ENCODE measurements around the gene GANC.

Gene GANC

GRCh38 chr15:42348083-42348482, 75.1 kb downstream of the GANC start:
- H3K36me3 ChIP-seq (ENCODE audit: control insufficient read depth in 1 of 2, insufficient read depth in 2 of 2, low read length in 2 of 2): peaks cover 21 to 69% of the 10 kb centered on the region in 2 donors
- H3K9me3 ChIP-seq (ENCODE audit: control insufficient read depth in 1 of 2, low read length in 2 of 2): no peaks in the 10 kb centered on the region
- no peaks in the 10 kb centered on the region for H3K27me3 ChIP-seq (ENCODE audit: low read depth, low read length)
- no peaks in the 10 kb centered on the region for H3K4me1 ChIP-seq (ENCODE audit: control insufficient read depth in 1 of 2, insufficient read depth in 2 of 2, low read length in 2 of 2)
- no peak overlapping the region for H3K27ac ChIP-seq (ENCODE audit: low read length)
- H3K4me3 ChIP-seq (ENCODE audit: low read depth in 1 of 2, low read length in 2 of 2): no peak overlapping the region

DNA sequence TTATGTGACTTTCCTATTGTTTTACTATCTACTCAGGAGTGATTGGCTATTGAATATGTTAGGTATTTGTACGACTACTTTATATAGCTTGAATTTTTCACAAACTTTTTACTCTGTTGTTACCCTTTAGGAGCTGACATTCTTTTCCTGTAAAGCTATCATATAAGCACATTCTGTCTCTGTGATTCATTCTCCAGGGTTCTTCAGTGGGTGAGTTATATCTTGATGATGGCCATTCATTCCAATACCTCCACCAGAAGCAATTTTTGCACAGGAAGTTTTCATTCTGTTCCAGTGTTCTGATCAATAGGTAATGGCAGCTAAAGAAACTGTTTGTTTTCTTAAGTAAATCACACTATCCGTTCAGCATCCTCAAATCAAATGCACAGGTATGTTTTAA, 76.2 kb downstream of the GANC start:
- Histone ChIP-seq H3K27me3 (ENCODE audit: low read depth, low read length) (no peaks in the 10 kb centered on the region), H3K27ac (ENCODE audit: low read length) (no peak overlapping the region), H3K4me3 (ENCODE audit: low read depth in 1 of 2, low read length in 2 of 2) (no peak overlapping the region), H3K9me3 (ENCODE audit: control insufficient read depth in 1 of 2, low read length in 2 of 2) (no peaks in the 10 kb centered on the region), H3K36me3 (ENCODE audit: control insufficient read depth in 1 of 2, insufficient read depth in 2 of 2, low read length in 2 of 2) (peaks cover 21 to 64% of the 10 kb centered on the region in 2 donors), H3K4me1 (ENCODE audit: control insufficient read depth in 1 of 2, insufficient read depth in 2 of 2, low read length in 2 of 2) (no peaks in the 10 kb centered on the region)

DNA sequence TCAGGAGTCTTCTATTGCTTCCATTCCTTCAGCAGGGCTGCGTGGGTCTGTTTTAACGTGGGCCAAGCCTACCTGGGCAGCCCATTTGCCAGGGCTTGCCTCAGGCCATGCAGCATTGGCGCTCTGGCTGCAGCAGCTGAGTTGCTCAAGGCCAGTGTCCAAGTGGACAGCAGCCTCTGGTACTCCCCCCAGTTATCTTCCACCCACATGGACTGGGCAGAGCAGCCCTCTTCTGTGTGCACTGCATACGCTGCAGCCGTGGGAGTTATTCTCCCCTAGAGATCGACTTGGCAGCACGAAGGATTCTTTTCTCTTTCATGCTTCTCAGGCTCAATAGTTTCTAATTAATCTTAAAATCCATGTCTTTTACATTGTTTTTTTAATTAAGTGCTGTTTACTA, 79.4 kb downstream of the GANC start:
- Histone ChIP-seq H3K36me3 (ENCODE audit: control insufficient read depth in 1 of 2, insufficient read depth in 2 of 2, low read length in 2 of 2) (peaks cover 24 to 44% of the 10 kb centered on the region in 2 donors), H3K27ac (ENCODE audit: low read length) (no peak overlapping the region), H3K4me1 (ENCODE audit: control insufficient read depth in 1 of 2, insufficient read depth in 2 of 2, low read length in 2 of 2) (no peaks in the 10 kb centered on the region), H3K27me3 (ENCODE audit: low read depth, low read length) (no peaks in the 10 kb centered on the region), H3K9me3 (ENCODE audit: control insufficient read depth in 1 of 2, low read length in 2 of 2) (no peaks in the 10 kb centered on the region), H3K4me3 (ENCODE audit: low read depth in 1 of 2, low read length in 2 of 2) (no peak overlapping the region)

GRCh38 chr15:42353061-42353460, 80.1 kb downstream of the GANC start:
- no peaks in the 10 kb centered on the region for H3K4me1 ChIP-seq (ENCODE audit: control insufficient read depth in 1 of 2, insufficient read depth in 2 of 2, low read length in 2 of 2)
- H3K4me3 ChIP-seq (ENCODE audit: low read depth in 1 of 2, low read length in 2 of 2): no peak overlapping the region
- peaks cover 22 to 39% of the 10 kb centered on the region in 2 donors for H3K36me3 ChIP-seq (ENCODE audit: control insufficient read depth in 1 of 2, insufficient read depth in 2 of 2, low read length in 2 of 2)
- no peak overlapping the region for H3K27ac ChIP-seq (ENCODE audit: low read length)
- H3K27me3 ChIP-seq (ENCODE audit: low read depth, low read length): no peaks in the 10 kb centered on the region
- H3K9me3 ChIP-seq (ENCODE audit: control insufficient read depth in 1 of 2, low read length in 2 of 2): no peaks in the 10 kb centered on the region

DNA sequence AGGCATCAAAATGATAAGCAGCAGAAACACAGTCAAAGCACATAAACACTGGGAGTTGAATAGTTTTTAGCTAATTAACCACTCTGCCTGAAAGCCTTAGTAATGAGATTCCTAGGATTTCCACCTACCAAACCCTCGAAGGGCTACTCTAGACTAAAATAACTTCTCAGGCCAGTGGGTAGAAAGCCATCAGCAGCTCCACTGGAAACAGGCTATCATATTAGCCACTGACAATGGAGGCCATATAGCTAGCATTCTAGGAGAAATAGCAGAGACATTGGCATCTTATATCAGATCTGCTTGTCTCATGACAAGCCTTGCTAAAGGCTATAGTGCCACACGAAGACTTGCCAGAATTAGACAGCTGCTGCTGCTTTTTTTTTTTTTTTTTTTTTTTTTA, 81.8 kb downstream of the GANC start:
- H3K36me3 ChIP-seq (ENCODE audit: control insufficient read depth in 1 of 2, insufficient read depth in 2 of 2, low read length in 2 of 2): peaks cover 22 to 32% of the 10 kb centered on the region in 2 donors
- H3K4me3 ChIP-seq (ENCODE audit: low read depth in 1 of 2, low read length in 2 of 2): no peak overlapping the region
- H3K27me3 ChIP-seq (ENCODE audit: low read depth, low read length): no peaks in the 10 kb centered on the region
- H3K27ac ChIP-seq (ENCODE audit: low read length): no peak overlapping the region
- H3K9me3 ChIP-seq (ENCODE audit: control insufficient read depth in 1 of 2, low read length in 2 of 2): no peaks in the 10 kb centered on the region
- H3K4me1 ChIP-seq (ENCODE audit: control insufficient read depth in 1 of 2, insufficient read depth in 2 of 2, low read length in 2 of 2): no peaks in the 10 kb centered on the region

DNA sequence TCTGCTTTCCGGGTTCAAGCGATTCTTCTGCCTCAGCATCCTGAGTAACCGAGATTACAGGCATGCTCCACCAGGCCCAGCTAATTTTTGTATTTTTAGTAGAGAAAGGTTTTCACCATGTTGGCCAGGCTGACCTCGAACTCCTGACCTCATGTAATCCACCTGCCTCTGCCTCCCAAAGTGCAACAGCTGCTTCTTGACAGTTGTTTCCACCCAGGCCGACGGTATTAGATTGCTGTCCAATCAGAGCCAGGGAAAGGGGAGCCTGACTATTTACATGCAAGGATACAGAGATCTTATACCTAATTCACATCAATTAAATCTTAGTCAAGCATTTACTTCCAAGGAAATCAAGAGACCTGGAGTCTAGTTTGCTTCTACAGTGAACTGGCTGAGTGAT, 82.3 kb downstream of the GANC start:
- Histone ChIP-seq H3K9me3 (ENCODE audit: control insufficient read depth in 1 of 2, low read length in 2 of 2) (no peaks in the 10 kb centered on the region), H3K4me1 (ENCODE audit: control insufficient read depth in 1 of 2, insufficient read depth in 2 of 2, low read length in 2 of 2) (no peaks in the 10 kb centered on the region), H3K27ac (ENCODE audit: low read length) (no peak overlapping the region), H3K27me3 (ENCODE audit: low read depth, low read length) (no peaks in the 10 kb centered on the region), H3K36me3 (ENCODE audit: control insufficient read depth in 1 of 2, insufficient read depth in 2 of 2, low read length in 2 of 2) (peaks cover 22 to 34% of the 10 kb centered on the region in 2 donors), H3K4me3 (ENCODE audit: low read depth in 1 of 2, low read length in 2 of 2) (no peak overlapping the region)

GRCh38 chr15:42356851-42357250, 83.8 kb downstream of the GANC start:
- Histone ChIP-seq H3K9me3 (ENCODE audit: control insufficient read depth in 1 of 2, low read length in 2 of 2) (no peaks in the 10 kb centered on the region), H3K27me3 (ENCODE audit: low read depth, low read length) (no peaks in the 10 kb centered on the region), H3K27ac (ENCODE audit: low read length) (no peak overlapping the region), H3K4me3 (ENCODE audit: low read depth in 1 of 2, low read length in 2 of 2) (no peak overlapping the region), H3K4me1 (ENCODE audit: control insufficient read depth in 1 of 2, insufficient read depth in 2 of 2, low read length in 2 of 2) (no peaks in the 10 kb centered on the region), H3K36me3 (ENCODE audit: control insufficient read depth in 1 of 2, insufficient read depth in 2 of 2, low read length in 2 of 2) (peaks cover 17 to 24% of the 10 kb centered on the region in 2 donors)

GRCh38 chr15:42358141-42358540, 85.1 kb downstream of the GANC start:
- peaks cover 11 to 12% of the 10 kb centered on the region in 2 donors for H3K36me3 ChIP-seq (ENCODE audit: control insufficient read depth in 1 of 2, insufficient read depth in 2 of 2, low read length in 2 of 2)
- no peaks in the 10 kb centered on the region for H3K4me1 ChIP-seq (ENCODE audit: control insufficient read depth in 1 of 2, insufficient read depth in 2 of 2, low read length in 2 of 2)
- no peaks in the 10 kb centered on the region for H3K9me3 ChIP-seq (ENCODE audit: control insufficient read depth in 1 of 2, low read length in 2 of 2)
- no peak overlapping the region for H3K4me3 ChIP-seq (ENCODE audit: low read depth in 1 of 2, low read length in 2 of 2)
- H3K27ac ChIP-seq (ENCODE audit: low read length): no peak overlapping the region
- no peaks in the 10 kb centered on the region for H3K27me3 ChIP-seq (ENCODE audit: low read depth, low read length)

DNA sequence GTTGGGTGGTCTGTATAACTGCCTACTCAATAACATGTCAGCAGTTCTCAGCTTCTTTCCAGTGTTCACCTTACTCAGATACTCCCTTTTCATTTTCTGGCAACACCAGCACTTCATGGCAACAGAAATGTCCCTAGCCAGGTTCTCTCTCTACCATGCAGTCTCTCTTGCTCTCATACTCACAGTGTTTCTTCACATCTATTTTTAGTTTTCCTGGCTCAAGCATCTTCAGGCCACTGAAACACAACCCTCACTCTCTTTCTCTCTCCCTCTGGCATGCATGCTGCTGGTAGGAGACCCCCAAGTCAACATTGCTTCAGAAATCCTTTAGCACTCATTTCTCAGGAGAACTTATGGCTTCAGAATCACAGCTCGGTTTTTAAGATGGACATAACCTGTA, 86.2 kb downstream of the GANC start, which contains the start of gene CAPN3:
TSS of gene CAPN3 (plus strand) at position 253 of the 400 bp plus-strand sequence. CDS start 305 bp downstream, outside the sequence.
- Histone ChIP-seq H3K36me3 (ENCODE audit: control insufficient read depth in 1 of 2, insufficient read depth in 2 of 2, low read length in 2 of 2) (peaks cover 5 to 11% of the 10 kb centered on the region in 2 donors), H3K4me3 (ENCODE audit: low read depth in 1 of 2, low read length in 2 of 2) (no peak within 1 kb of the TSS), H3K4me1 (ENCODE audit: control insufficient read depth in 1 of 2, insufficient read depth in 2 of 2, low read length in 2 of 2) (no peaks in the 10 kb centered on the region), H3K27me3 (ENCODE audit: low read depth, low read length) (no peaks in the 10 kb centered on the region), H3K9me3 (ENCODE audit: control insufficient read depth in 1 of 2, low read length in 2 of 2) (no peaks in the 10 kb centered on the region), H3K27ac (ENCODE audit: low read length) (no peak within 1 kb of the TSS)

- no peaks in the 10 kb centered on the region for H3K4me1 ChIP-seq (ENCODE audit: control insufficient read depth in 1 of 2, insufficient read depth in 2 of 2, low read length in 2 of 2)
- no peak overlapping the region for H3K27ac ChIP-seq (ENCODE audit: low read length)
- no peaks in the 10 kb centered on the region for H3K27me3 ChIP-seq (ENCODE audit: low read depth, low read length)
- H3K36me3 ChIP-seq (ENCODE audit: control insufficient read depth in 1 of 2, insufficient read depth in 2 of 2, low read length in 2 of 2): peaks cover 5 to 7% of the 10 kb centered on the region in 2 donors
- no peak overlapping the region for H3K4me3 ChIP-seq (ENCODE audit: low read depth in 1 of 2, low read length in 2 of 2)
- H3K9me3 ChIP-seq (ENCODE audit: control insufficient read depth in 1 of 2, low read length in 2 of 2): no peaks in the 10 kb centered on the region
These were observed 87.0 kb downstream of the GANC start for GRCh38 chr15:42359985-42360384.

DNA sequence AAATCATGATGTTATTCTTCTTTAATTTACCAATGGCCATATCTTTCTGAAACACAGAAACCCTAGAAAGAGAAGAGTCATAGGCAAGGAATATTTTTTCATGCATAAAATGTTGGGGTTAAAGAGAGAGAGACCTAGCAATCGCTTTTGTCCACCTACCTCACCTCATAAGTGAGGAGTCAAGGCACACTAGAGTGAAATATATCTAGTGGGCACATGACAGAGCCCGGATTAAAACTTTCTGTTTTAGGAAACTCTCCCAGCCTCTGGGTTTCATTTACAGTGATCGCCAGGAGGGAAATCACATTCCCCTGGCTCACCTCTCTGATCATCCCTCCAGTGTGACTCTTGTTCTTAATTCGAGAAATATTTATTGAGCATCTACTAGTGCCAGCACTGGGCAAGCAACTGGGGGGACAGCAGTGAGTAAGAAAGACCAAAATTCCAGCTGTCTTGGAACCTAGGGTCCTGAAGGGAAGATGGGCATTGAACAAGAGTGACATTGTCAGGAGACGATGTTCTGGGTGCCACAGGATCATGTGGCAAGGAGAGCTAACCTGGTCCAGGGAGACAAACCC, 87.6 kb downstream of the GANC start:
- no peaks in the 10 kb centered on the region for H3K9me3 ChIP-seq (ENCODE audit: control insufficient read depth in 1 of 2, low read length in 2 of 2)
- H3K27ac ChIP-seq (ENCODE audit: low read length): no peak overlapping the region
- no peaks in the 10 kb centered on the region for H3K27me3 ChIP-seq (ENCODE audit: low read depth, low read length)
- no peaks in the 10 kb centered on the region for H3K4me1 ChIP-seq (ENCODE audit: control insufficient read depth in 1 of 2, insufficient read depth in 2 of 2, low read length in 2 of 2)
- H3K36me3 ChIP-seq (ENCODE audit: control insufficient read depth in 1 of 2, insufficient read depth in 2 of 2, low read length in 2 of 2): peaks cover 5 to 7% of the 10 kb centered on the region in 2 donors
- H3K4me3 ChIP-seq (ENCODE audit: low read depth in 1 of 2, low read length in 2 of 2): no peak overlapping the region

DNA sequence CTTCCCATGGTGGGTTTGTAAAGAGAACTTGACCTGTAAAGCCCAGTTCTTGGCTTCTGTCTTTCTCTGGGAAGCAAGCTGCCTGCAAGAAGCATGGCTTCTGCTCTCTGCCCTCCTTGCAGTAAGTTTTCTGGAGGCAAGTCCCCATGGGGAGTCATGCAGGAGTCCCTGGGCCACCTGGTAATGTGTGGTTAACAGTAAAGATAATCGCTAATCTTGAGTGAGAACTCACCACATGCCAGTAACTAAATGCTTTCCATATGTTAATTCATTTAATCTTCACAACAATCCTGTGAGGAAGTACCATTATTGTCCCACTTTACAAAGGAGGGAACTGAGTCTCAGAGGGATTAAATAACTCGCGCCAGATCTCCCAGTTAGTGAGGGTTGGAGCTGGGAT, 90.5 kb downstream of the GANC start:
- no peaks in the 10 kb centered on the region for H3K27me3 ChIP-seq (ENCODE audit: low read depth, low read length)
- no peaks in the 10 kb centered on the region for H3K4me1 ChIP-seq (ENCODE audit: control insufficient read depth in 1 of 2, insufficient read depth in 2 of 2, low read length in 2 of 2)
- H3K27ac ChIP-seq (ENCODE audit: low read length): no peak overlapping the region
- no peak overlapping the region for H3K4me3 ChIP-seq (ENCODE audit: low read depth in 1 of 2, low read length in 2 of 2)
- H3K9me3 ChIP-seq (ENCODE audit: control insufficient read depth in 1 of 2, low read length in 2 of 2): no peaks in the 10 kb centered on the region
- H3K36me3 ChIP-seq (ENCODE audit: control insufficient read depth in 1 of 2, insufficient read depth in 2 of 2, low read length in 2 of 2): peaks cover 0 to 5% of the 10 kb centered on the region in 2 donors

Measured in muscle layer of duodenum (tissue), 2 donors.